Chondrocyte (in vitro differentiated cells): Measurements from ENCODE around the gene CDH6. TPM values are rescaled to one million over a fixed set of nuclear protein-coding genes. Genes with fewer than 3 reads are reported as not detected.
A peak's percentile ranks its signal among the peaks of the same experiment; 100 is the strongest.

Experiments used
- DNase-seq: peaks from one replicate; pipeline ENCODE4 v3.0.0; 2021; ENCODE audit warnings: mixed read lengths, low spot score
- H3K27ac Mint-ChIP-seq: one replicate; pipeline ENCODE4 v1.8.0; 2021; ENCODE audit warnings: mild to moderate bottlenecking, moderate library complexity, mixed read lengths; ENCODE audit not compliant: unreplicated experiment
- H3K27me3 Mint-ChIP-seq: 2 replicates; pipeline ENCODE4 v1.8.0; 2021; ENCODE audit warnings: low read depth, mixed read lengths
- H3K36me3 Mint-ChIP-seq: 2 replicates; pipeline ENCODE4 v1.8.0; 2021; ENCODE audit warnings: low read depth, mixed read lengths
- H3K4me1 Mint-ChIP-seq: 2 replicates; pipeline ENCODE4 v1.8.0; 2021; ENCODE audit warnings: low read depth, mild to moderate bottlenecking, mixed read lengths
- H3K4me3 Mint-ChIP-seq: one replicate; pipeline ENCODE4 v1.8.0; 2021; ENCODE audit warnings: mild to moderate bottlenecking, moderate library complexity, mixed read lengths; ENCODE audit not compliant: unreplicated experiment
- H3K9me3 Mint-ChIP-seq: 2 replicates; pipeline ENCODE4 v1.8.0; 2021; ENCODE audit warnings: low read depth, mixed read lengths
- CTCF ChIP-seq: fragments of 200-600 bp; sonication (generic); IDR thresholded peaks from 2 replicates; pipeline ENCODE4 v1.5.0; 2021; ENCODE audit warnings: antibody characterized with exemption, mild to moderate bottlenecking, moderate library complexity
- total RNA-seq: library from RNA; stranded (reverse); gene quantifications from 3 replicates; pipeline ENCODE4 v1.2.1, GENCODE V29; 2021

The CDH6 gene
- total RNA-seq, 1 donor from 2014 or later: 50.7 TPM

- Mint-ChIP-seq H3K27ac (no peak overlapping the region), H3K4me3 (no peak overlapping the region), H3K27me3 (no peaks in the 10 kb centered on the region), H3K36me3 (peaks cover 5% of the 10 kb centered on the region), H3K9me3 (no peaks in the 10 kb centered on the region), H3K4me1 (peaks cover 44% of the 10 kb centered on the region)
- DNase-seq: no peak
- TF ChIP-seq CTCF: no peak
Measured at GRCh38 chr5:31235381-31235780, 41.9 kb downstream of the CDH6 start.

GRCh38 chr5:31236339-31236738 lies 42.9 kb downstream of the CDH6 start:
- Mint-ChIP-seq H3K27ac (peak overlapping the region; percentile 45), H3K27me3 (no peaks in the 10 kb centered on the region), H3K4me1 (peaks cover 35% of the 10 kb centered on the region), H3K36me3 (peaks cover 5% of the 10 kb centered on the region), H3K4me3 (no peak overlapping the region), H3K9me3 (no peaks in the 10 kb centered on the region)
- no peak for DNase-seq
- no peak for TF ChIP-seq CTCF

GRCh38 chr5:31237174-31237573 lies 43.7 kb downstream of the CDH6 start:
- Mint-ChIP-seq H3K4me1 (peaks cover 27% of the 10 kb centered on the region), H3K4me3 (no peak overlapping the region), H3K9me3 (no peaks in the 10 kb centered on the region), H3K36me3 (peaks cover 5% of the 10 kb centered on the region), H3K27me3 (no peaks in the 10 kb centered on the region), H3K27ac (no peak overlapping the region)
- TF ChIP-seq CTCF: peak; percentile 32
- no peak for DNase-seq

- no peaks in the 10 kb centered on the region for H3K27me3 Mint-ChIP-seq
- H3K9me3 Mint-ChIP-seq: no peaks in the 10 kb centered on the region
- no peak overlapping the region for H3K4me3 Mint-ChIP-seq
- no peak for DNase-seq
- peaks cover 17% of the 10 kb centered on the region for H3K4me1 Mint-ChIP-seq
- no peak overlapping the region for H3K27ac Mint-ChIP-seq
- H3K36me3 Mint-ChIP-seq: peaks cover 5% of the 10 kb centered on the region
- no peak for TF ChIP-seq CTCF
Measured at GRCh38 chr5:31238497-31238896, 45.0 kb downstream of the CDH6 start.

- DNase-seq: no peak
- Mint-ChIP-seq H3K27ac (no peak overlapping the region), H3K4me1 (peaks cover 9% of the 10 kb centered on the region), H3K27me3 (no peaks in the 10 kb centered on the region), H3K4me3 (no peak overlapping the region), H3K36me3 (peaks cover 1% of the 10 kb centered on the region), H3K9me3 (no peaks in the 10 kb centered on the region)
- no peak for TF ChIP-seq CTCF
Measured at GRCh38 chr5:31244921-31245320, 51.4 kb downstream of the CDH6 start.
